ENCODE data around the gene MST1R. TPM values are rescaled to one million over a fixed set of nuclear protein-coding genes. Genes with fewer than 3 reads are reported as not detected.

The MST1R gene
- total RNA-seq, 2 experiments from 2014 or later: 0.55 to 0.89 TPM

DNA sequence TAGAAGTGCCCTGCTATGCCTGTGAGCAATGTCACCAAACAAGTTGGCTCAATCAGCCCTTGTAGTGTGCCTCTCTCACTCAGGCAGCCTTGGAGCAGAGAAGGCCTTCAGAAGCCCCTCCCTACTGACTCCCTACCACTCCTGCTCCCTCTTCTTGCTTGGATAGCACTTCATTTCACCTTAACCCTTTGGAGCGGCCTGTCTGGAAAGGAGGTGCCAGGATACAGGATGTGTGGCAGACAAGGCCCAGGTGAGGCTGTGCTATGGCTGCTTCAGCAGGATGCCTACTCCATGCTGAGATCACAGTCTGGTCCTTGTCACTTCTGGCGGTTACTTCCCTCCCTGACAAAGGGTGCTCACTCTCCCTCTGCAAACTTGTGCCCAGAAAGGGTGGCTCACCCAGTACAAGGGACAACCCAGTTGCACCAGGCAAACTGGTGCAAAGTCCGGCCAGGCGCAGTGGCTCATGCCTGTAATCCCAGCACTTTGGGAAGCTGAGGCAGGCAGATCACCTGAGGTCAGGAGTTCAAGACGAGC is 24.9 kb upstream of the MST1R start:
- peaks cover 38% of the 10 kb centered on the region for H3K4me1 Mint-ChIP-seq (ENCODE audit: low read depth)
- peaks cover 20% of the 10 kb centered on the region for H3K4me1 ChIP-seq (ENCODE audit: insufficient read depth, low read length)
- intact Hi-C loops (cut with DNase I, micrococcal nuclease): loop anchor here in 1 of 2 experiments (1.0 to 5.0 kb wide), 3 partner anchors 12 to 126 kb away; partner anchors contain the start of genes INKA1, RBM6 and TRAIP
- no peaks in the 10 kb centered on the region for H3K36me3 ChIP-seq (ENCODE audit: insufficient read depth, low read length)
- no peaks in the 10 kb centered on the region for H3K9me3 ChIP-seq (ENCODE audit: control insufficient read depth in 1 of 2, insufficient read depth in 1 of 2, low read length in 2 of 2)
- H3K4me3 Mint-ChIP-seq: peak overlapping the region; percentile 85
- ChIA-PET CTCF (interaction anchor here (1.4 to 1.5 kb wide), 2 partner anchors 72 to 126 kb away, joined by 4 read pairs; no protein-coding TSS in a partner anchor), POLR2A (interaction anchor here (1.0 to 3.9 kb wide), 2 partner anchors 12 to 27 kb away, joined by 3 to 42 read pairs; partner anchors contain the start of gene RBM6)
- no peak overlapping the region for H3K27ac ChIP-seq (ENCODE audit: low read depth in 1 of 2, low read length in 2 of 2)
- H3K36me3 Mint-ChIP-seq (ENCODE audit: low read depth): no peaks in the 10 kb centered on the region
- H3K27me3 Mint-ChIP-seq: no peaks in the 10 kb centered on the region
- H3K4me3 ChIP-seq (ENCODE audit: low read length): no peak overlapping the region
- no peak for DNase-seq
- H3K27ac Mint-ChIP-seq: peak overlapping the region; percentile 44
- no peaks in the 10 kb centered on the region for H3K9me3 Mint-ChIP-seq
- TF ChIP-seq, protein P1, sequence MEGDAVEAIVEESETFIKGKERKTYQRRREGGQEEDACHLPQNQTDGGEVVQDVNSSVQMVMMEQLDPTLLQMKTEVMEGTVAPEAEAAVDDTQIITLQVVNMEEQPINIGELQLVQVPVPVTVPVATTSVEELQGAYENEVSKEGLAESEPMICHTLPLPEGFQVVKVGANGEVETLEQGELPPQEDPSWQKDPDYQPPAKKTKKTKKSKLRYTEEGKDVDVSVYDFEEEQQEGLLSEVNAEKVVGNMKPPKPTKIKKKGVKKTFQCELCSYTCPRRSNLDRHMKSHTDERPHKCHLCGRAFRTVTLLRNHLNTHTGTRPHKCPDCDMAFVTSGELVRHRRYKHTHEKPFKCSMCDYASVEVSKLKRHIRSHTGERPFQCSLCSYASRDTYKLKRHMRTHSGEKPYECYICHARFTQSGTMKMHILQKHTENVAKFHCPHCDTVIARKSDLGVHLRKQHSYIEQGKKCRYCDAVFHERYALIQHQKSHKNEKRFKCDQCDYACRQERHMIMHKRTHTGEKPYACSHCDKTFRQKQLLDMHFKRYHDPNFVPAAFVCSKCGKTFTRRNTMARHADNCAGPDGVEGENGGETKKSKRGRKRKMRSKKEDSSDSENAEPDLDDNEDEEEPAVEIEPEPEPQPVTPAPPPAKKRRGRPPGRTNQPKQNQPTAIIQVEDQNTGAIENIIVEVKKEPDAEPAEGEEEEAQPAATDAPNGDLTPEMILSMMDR (IDR thresholded peaks at IDR 0.05): no peak
- ATAC-seq (ENCODE audit: poor library complexity): no peak
- H3K27me3 ChIP-seq (ENCODE audit: control insufficient read depth in 1 of 2, insufficient read depth in 2 of 2, low read length in 2 of 2): no peaks in the 10 kb centered on the region

DNA sequence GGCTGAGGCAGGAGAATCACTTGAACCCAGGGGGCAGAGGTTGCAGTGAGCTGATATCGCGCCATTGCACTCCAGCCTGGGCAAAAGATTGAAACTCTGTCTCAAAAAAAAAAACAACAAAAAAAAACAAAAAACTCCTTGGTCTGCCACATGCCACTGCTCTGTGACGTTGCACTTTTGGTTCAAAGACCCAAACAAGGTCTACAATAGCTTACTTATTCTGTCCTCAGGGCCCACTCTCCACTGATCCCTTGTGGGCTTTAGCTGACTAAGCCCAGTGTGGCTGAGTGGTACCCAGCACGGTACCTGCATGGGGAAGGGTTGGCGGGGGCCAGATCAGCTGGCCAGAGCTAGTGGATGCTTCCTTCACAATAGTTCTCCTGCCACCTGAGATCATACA is 24.1 kb upstream of the MST1R start:
- peak overlapping the region; percentile 85 for H3K4me3 Mint-ChIP-seq
- intact Hi-C loops (cut with DNase I, micrococcal nuclease): loop anchor here in 1 of 2 experiments (2.0 to 5.0 kb wide), 2 partner anchors 71 to 125 kb away; partner anchors contain the start of genes INKA1 and TRAIP

DNA sequence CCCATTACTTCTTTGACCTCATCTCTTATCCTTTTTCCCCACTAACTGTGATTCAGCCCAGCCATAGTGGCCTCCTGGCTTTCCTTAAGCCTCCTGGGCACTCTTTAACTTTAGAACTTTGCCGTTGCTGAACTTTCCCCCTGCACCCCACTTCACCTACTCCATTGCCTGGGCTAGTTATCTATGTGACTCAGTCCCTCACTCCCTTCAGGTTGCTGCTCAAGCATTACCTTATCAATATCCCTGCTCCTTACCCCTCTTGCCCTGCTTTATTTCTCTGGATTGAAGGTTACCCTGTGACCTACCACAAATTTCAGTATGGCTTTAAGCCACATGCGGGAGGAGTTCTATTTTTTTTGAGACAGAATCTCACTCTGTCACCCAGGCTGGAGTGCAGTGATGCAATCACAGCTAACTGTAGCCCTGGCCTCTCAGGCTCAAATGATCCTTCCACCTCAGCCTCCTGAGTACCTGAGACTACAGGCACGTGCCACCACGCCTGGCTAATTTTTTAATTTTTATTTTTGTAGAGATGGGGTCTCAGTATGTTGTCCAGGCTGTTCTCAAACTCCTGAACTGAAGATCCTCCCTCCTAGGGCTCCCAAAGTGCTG is 22.6 kb upstream of the MST1R start:
- no peak overlapping the region for H3K27ac ChIP-seq (ENCODE audit: low read depth in 1 of 2, low read length in 2 of 2)
- TF ChIP-seq, protein P1 (IDR thresholded peaks at IDR 0.05): no peak
- ChIA-PET CTCF (no interaction called here), POLR2A (no interaction called here)
- H3K27me3 Mint-ChIP-seq: no peaks in the 10 kb centered on the region
- no peaks in the 10 kb centered on the region for H3K9me3 Mint-ChIP-seq
- H3K36me3 ChIP-seq (ENCODE audit: insufficient read depth, low read length): no peaks in the 10 kb centered on the region
- peaks cover 20% of the 10 kb centered on the region for H3K4me1 ChIP-seq (ENCODE audit: insufficient read depth, low read length)
- H3K9me3 ChIP-seq (ENCODE audit: control insufficient read depth in 1 of 2, insufficient read depth in 1 of 2, low read length in 2 of 2): no peaks in the 10 kb centered on the region
- no peak overlapping the region for H3K4me3 ChIP-seq (ENCODE audit: low read length)
- DNase-seq: no peak
- peak overlapping the region; percentile 32 for H3K4me3 Mint-ChIP-seq
- no peaks in the 10 kb centered on the region for H3K36me3 Mint-ChIP-seq (ENCODE audit: low read depth)
- H3K4me1 Mint-ChIP-seq (ENCODE audit: low read depth): peaks cover 38% of the 10 kb centered on the region
- ATAC-seq (ENCODE audit: poor library complexity): no peak
- no peaks in the 10 kb centered on the region for H3K27me3 ChIP-seq (ENCODE audit: control insufficient read depth in 1 of 2, insufficient read depth in 2 of 2, low read length in 2 of 2)
- no peak overlapping the region for H3K27ac Mint-ChIP-seq
- intact Hi-C loops (cut with DNase I, micrococcal nuclease): loop anchor here in 1 of 2 experiments (5.0 kb wide), 1 partner anchor 124 kb away; the partner anchor contains the start of gene INKA1

More for the DNA sequence above, 24.1 kb upstream of the MST1R start:
- H3K9me3 ChIP-seq (ENCODE audit: control insufficient read depth in 1 of 2, insufficient read depth in 1 of 2, low read length in 2 of 2): no peaks in the 10 kb centered on the region
- H3K27ac ChIP-seq (ENCODE audit: low read depth in 1 of 2, low read length in 2 of 2): no peak overlapping the region
- no peaks in the 10 kb centered on the region for H3K36me3 Mint-ChIP-seq (ENCODE audit: low read depth)
- no peaks in the 10 kb centered on the region for H3K27me3 Mint-ChIP-seq
- no peak for DNase-seq
- H3K4me3 ChIP-seq (ENCODE audit: low read length): no peak overlapping the region
- ATAC-seq (ENCODE audit: poor library complexity): no peak
- H3K36me3 ChIP-seq (ENCODE audit: insufficient read depth, low read length): no peaks in the 10 kb centered on the region
- TF ChIP-seq, protein P1 (IDR thresholded peaks at IDR 0.05): no peak
- H3K9me3 Mint-ChIP-seq: no peaks in the 10 kb centered on the region
- POLR2A ChIA-PET: no interaction called here
- peaks cover 20% of the 10 kb centered on the region for H3K4me1 ChIP-seq (ENCODE audit: insufficient read depth, low read length)
- H3K27ac Mint-ChIP-seq: peak overlapping the region; percentile 44
- H3K4me1 Mint-ChIP-seq (ENCODE audit: low read depth): peaks cover 38% of the 10 kb centered on the region
- H3K27me3 ChIP-seq (ENCODE audit: control insufficient read depth in 1 of 2, insufficient read depth in 2 of 2, low read length in 2 of 2): no peaks in the 10 kb centered on the region
- CTCF ChIA-PET: no interaction called here
